GM18873 (cell line): ENCODE results near the gene POC1A.

Experiments used
- ATAC-seq: cut with Tn5 transposase; IDR thresholded peaks from one replicate; pipeline ENCODE4 v1.9.1; 2021; ENCODE audit warnings: mild to moderate bottlenecking, moderate library complexity, moderate number of reproducible peaks; ENCODE audit not compliant: unreplicated experiment, low FRiP score

POC1A gene

DNA sequence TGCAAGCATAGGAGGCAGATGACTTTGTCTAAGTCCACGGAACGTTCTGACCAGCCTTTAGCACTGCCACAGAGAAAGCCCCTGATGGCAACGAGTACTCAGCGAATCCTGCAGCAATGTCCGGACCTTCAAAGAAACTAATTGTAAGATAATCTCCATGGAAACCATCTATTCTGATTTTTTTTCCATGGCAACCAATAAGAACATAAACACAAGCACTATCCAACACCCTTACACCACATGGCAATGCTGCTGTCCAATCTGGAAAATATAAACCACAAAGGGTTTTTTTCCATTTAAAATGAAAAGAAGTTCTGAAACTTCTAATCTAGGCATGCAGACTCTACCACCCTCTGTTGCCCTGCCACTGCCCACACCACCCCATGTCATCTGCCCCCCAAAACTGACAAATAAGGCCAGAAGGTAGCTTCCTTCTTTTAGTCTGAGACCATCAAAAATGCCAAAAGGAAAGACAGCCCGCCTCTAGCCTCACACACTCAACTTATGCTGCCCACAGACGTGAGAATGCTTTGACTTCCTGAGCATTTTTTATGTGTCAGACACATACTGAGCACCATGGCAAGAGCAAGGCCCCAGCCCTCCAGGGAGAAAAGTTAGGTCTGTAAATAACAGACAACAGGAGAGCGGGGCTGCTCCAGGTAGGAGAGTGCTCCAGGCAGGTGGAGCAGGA, 44.5 kb downstream of the POC1A start:
- ATAC-seq: no peak

DNA sequence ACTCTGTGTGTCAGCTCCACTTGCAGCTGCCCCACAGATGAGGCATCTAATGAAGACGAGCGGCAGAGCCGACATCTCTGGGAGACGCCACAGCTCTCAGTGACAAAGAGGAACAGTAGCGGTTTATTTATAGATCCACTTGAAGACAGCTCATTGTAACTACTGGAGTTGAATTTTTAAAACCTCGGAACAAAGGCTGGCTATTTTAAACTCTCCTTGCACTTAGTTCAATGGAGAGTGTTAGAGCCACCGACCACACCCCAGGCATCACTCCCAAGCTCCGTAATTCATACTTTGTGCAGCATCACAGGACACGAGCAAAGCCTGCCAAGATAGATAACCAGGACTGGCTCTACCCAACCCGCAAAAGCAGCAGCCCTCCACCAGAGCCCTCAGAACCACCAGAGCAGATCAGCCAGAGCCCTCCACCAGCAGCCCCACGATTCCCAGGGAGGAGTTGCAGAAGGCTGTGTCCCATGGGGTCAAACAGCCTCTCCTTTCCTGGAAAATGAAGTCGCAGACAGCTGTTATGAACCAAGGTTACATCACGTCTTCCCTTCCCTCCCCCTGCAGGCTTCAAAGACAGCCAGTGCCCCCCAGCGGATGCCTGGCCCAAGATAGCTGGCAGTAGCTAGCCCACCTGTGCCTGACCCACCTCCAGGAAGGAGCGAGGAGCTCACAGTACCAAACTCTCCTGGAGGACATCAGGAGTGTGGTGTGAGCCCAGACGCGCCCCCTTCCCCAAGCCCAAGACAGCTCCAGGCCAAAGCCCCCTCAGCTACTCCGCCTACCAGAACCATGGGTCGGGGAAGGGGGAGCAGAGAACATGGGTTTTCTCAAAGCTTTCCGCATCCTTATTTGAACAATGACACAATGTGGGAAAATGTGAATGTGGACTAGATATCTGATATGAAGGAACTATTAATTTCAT, 45.7 kb downstream of the POC1A start:
- ATAC-seq: no peak

DNA sequence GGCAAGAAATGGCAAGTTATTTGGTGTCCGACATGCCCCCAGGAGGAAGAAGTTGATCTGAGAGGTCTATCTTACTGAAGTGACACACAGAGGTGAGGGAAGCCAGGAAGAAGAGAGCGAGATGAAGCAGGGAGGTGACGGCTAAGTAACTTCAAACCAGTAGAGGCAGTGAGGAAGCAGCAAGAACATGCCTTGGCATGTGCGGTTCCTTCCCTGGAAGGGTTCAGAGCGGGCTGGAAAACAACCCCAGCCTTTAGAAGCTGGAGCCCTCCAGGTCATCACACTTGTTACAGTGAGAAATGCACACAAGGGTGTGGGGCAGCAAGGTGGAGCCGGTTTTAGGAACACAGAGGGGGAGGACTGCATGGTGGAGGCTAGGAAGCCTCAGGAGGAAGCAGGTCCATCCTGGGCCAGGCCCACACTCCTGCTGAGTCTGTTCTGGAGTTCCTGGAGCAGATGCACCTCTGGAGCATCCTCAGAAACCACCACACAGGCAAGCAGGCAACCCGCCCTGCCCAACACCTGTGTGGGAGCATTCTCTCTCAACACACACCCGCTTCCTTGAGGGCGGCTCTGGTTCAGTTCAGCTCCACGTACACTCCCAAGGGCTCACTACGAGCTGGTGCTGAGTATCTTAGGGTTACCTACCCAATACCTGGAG, 47.1 kb downstream of the POC1A start:
- ATAC-seq: no peak

DNA sequence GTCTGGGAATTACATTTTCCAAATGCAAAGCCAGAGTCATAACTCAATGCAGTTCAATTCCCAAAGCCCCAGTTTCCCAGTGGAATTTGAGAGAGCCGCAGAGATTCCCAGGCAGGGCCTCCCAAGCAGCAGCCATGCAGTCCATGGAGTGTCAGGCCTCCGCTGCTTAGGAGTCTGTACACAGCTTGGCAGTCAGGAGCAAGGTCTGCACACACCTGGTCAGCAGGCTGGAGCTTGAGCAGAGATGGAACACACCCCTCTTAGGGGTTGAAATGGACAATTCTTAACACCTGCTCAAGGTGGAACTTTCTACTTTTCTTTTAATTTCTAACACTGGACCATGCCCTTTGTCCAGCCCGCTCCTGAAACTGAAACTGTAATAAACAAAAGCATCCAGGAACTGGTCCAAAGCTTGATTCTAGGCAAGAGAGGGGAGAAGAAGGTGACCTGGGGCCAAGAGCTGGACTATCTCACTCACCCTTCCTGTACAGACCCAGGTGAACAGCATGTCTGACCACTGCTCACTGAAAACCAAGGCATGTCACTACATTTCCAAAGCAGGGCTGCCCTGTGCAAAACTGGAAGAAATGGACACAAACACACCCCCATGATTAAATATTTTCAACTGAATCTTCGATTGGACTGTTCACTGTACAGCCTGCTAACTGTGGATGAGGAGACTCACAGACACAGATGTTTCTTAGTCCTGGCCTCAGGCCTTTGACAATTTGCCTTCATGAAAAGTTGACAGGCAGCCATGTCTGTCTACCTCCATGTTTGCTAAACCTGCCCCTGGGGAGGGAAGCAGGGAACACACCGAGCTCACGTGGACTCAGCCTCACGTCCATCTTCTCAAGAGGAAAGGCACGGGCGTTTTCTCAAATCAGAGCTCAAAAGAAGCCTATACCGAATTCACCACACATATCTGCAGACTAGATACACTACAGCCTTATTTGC, 49.3 kb downstream of the POC1A start:
- no peak for ATAC-seq

DNA sequence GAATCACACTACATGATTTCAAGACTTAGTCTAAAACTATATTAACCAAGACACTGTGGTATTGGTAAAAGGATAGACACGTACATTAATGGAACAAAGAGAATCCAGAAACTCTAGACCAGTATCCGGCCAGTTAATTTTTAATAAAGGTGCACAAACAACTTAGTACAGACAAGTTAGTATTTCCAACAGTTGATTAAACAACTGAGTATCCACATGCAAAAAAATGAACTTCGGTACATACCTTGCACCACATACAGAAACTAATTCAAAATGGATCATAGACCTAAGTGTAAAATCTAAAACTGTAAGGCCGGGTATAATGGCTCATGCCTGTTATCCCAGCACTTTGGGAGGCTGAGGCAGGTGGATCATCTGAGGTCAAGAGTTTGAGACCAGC, 51.3 kb downstream of the POC1A start:
- ATAC-seq: no peak

DNA sequence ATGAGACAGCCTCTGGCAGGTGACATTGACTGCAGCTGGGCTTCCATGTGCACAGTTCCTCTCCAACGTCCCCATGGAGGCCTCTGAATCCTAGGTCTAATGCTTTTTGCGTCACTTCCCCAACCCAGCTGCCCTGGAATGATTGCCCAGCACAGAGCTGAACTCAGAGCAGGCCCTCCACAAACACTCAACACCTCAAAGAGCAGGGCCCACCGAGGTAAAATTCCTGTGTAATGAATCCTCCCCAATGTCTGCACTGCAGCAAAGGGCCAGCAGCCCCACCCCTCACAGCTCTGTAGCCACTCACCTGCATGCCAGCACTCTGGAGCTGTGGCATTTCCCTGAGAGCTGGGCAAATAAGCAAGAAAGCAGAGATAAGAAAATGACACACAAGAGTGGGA, 55.2 kb downstream of the POC1A start:
- ATAC-seq: no peak

- no peak for ATAC-seq
Measured at GRCh38 chr3:52097851-52098507, 56.2 kb downstream of the POC1A start.

GRCh38 chr3:52095990-52096775, 58.0 kb downstream of the POC1A start:
- no peak for ATAC-seq

DNA sequence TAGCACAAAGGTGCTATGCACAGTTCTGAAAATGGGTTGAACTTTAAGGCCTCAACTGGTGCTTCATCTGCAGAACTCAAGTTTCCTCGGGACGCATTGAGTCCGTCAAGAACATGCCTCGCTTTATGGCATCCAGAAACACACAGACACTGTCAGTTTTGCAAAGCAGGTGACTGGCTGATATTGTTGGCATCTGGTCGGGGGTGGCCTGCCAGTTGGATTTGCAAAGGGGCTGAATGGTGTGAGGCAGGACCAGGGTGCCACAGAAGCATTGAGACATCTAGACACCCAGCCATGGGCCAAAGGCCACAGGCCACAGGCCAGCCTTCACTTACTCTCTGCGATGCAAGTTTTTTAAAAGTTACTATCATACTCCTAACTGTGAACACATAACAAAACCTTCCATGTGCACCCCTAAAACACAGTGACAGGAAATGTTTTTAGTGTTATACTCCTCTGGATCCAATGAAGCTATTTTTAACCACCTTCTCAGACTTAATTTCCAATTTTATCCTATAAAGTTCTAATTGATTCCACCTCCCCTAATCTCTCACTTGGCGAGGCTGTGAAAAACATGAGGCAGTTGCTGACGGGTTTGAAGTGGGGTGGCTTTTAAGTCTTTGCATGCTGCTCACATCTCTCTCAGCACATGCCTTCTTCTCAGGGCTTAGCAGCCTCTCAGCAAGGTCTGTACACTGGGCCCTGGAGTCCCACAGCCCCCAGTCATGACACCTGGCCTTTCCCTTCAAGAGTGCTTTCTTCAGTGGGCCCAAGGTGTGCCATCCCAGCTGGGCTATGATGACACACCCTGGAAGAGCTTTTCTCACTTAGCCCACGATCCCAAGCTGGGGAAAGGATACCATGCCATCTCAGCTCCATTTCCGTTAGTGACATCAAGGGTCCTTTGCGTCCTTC, 59.4 kb downstream of the POC1A start:
- no peak for ATAC-seq

DNA sequence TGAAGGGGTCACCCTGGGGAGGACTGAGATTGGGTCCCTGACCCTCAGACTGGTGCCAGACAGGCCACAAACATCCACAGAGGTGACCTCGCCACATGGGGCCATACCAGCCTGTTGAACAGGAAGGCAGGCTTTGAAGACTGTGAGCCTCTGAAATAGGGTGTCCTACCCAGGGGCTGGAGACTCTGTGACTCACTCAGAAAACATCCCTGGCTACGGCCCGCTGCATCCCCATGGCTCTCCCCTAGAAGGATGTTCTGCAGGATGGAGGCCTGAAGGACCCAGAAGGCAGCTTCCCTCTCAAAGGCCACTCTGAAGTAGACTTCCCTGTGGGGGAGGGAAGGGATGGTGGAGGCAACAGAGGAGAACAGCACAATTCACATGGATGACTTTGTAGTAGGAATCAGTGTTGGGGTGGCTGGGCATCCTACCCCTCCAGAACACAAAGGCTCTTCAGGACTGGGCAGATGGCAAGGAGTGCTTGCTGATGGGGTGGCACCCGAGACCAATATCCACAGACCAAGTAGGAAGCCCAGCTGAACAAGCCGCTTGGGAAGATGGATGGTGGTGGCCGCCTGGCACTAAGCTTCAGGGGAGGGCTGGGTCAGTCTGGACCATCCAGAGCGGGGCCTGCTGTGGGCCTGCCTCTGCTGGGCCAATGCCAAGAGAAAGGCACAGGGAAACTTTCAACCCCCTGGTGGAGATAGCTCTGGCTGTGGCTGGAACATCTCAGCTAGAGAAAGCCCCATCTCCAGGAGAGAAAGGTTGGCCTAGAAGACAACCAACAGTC, 60.3 kb downstream of the POC1A start:
- ATAC-seq: no peak

DNA sequence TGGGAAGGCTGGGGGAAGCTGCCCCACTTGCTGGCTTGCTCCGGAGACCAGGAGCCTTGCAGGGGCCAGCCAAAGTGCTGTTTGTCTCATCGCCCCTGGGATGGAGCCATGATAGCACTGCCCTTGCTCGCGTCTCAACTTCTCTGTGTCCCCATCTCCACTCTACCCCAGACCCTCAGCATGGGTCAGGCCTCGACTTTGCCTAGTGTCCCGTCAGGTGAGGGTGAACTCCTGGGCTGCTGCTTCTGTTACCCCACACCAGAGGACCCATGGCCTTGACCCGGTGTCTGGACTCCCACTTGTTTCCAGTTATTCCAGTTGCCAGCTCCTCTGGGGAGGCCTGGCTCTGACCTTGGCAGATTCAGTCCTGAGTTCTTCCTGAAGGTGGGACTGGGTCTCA, 61.3 kb downstream of the POC1A start:
- no peak for ATAC-seq

DNA sequence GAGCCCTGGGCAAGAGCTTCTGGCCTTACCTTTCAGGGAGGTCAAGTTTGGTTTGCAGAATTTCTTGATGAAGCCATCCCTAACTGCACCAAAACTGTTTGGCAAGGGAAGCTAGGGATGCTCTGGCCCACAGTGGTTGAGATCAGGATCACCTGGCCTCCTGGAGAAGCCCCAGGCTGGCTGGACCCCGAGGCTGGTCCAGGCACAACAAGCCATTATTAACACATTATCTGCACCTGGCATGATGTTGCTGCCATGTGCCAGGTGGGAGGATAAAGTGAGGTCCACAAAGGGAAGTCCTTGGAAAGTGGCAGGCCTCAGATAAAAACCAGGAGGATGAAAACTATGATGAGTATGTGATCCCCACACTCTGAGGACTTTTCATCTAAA, 62.0 kb downstream of the POC1A start:
- no peak for ATAC-seq

DNA sequence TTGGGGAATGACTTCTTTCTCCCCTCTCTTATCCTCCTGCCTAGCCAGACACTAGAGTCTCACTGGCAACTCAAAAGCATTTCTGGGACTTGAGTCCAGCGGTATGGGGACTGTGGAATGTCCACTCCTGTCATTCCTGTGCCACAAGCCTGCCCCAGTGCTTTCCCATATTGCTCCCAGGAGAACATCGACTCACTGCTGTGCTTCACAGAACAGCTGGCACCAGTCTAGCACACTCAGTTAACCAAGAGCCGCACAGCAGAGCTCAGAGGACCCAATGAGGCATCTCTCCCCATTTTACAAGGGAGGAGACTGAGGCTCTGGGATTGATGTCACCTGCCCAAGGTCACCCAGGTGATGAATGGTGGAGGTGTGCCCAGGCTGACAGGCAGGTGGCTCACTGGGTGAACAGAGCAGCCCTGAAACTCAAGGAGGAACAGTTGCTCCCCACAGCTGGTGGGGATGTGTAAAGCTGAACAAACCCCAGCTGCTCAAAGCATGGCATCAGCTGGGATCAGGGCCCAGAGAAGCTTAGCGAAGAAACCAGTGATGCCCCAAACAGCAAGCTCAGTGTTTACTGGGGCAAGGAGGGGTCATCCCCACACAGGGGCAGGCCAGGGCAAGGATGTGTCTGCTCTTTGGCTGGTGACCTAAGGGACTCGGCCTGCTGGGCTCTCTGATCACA, 62.5 kb downstream of the POC1A start:
- ATAC-seq: no peak

- no peak for ATAC-seq
Measured at GRCh38 chr3:52090933-52091468, 63.2 kb downstream of the POC1A start.

GRCh38 chr3:52090131-52090932, 63.9 kb downstream of the POC1A start:
- ATAC-seq: no peak
